ENCODE measurements around the gene CPNE4. TPM values are rescaled to one million over a fixed set of nuclear protein-coding genes. Genes with fewer than 3 reads are reported as not detected.
"Not testable (repeated sequence)": the region's sequence is repeated elsewhere in the genome, so short reads cannot be mapped to it uniquely, and the experiment has no call there.

The CPNE4 gene
- total and polyA plus RNA-seq, 2 donors (not counting 3 experiments of a cell fraction or from before 2014, with no cell fraction given): not detected

DNA sequence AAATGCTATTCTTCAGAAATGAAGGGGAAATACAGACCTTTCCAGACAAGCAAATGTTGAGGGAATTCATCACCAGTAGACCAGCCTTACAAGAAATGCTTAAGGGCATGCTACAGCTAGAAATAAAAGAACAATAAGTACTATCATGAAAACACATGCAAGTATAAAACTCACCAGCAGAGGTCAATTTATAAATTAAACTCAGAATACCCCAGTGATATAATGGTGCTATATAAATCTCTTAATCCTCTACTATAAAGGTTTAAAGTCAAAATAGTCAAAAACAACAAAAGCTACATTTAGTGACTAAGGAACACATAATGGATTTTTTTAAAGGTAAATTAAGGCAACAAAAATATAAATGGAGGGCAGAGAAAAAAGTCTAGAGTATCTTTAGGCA, 142.5 kb downstream of the CPNE4 start:
- dilution Hi-C loops (cut with MboI; ENCODE audit: extremely low pct_ligation_motif_present, low sequenced_read_pairs) (no loop called here), intact Hi-C loops (cut with micrococcal nuclease) (no loop called here)
- no peaks in the 10 kb centered on the region for H3K79me2 ChIP-seq (ENCODE audit: control insufficient read depth, insufficient read depth, low read length)
- H2AFZ ChIP-seq (ENCODE audit: low read depth, low read length): no peak overlapping the region
- no peak for TF ChIP-seq EZH2 (IDR thresholded peaks at IDR 0.05; ENCODE audit: borderline replicate concordance, low read depth, low read length, severe bottlenecking)
- TF ChIP-seq, protein P1, sequence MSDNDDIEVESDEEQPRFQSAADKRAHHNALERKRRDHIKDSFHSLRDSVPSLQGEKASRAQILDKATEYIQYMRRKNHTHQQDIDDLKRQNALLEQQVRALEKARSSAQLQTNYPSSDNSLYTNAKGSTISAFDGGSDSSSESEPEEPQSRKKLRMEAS (IDR thresholded peaks at IDR 0.05; ENCODE audit: insufficient read depth, insufficient read length): no peak
- no peaks in the 10 kb centered on the region for H3K36me3 ChIP-seq (ENCODE audit: control insufficient read depth in 2 of 2, extremely low read depth in 1 of 2, insufficient read depth in 2 of 2, low read length in 2 of 2)
- no peaks in the 10 kb centered on the region for H3K27me3 ChIP-seq (ENCODE audit: control insufficient read depth in 2 of 2, insufficient read depth in 2 of 2, low read length in 2 of 2)
- H3K4me3 ChIP-seq (replicated peaks in 1 of 3; ENCODE audit: insufficient read depth in 1 of 3, low read depth in 1 of 3, low read length in 3 of 3): no peak overlapping the region
- ChIA-PET CTCF (interaction anchor here (0.9 to 2.4 kb wide), 5 partner anchors 10 to 450 kb away, joined by 3 to 7 read pairs (median 3); no protein-coding TSS in a partner anchor), POLR2A (no interaction called here)
- BruUV-seq (replicated peaks): no TSS peak
- FAIRE-seq (no peak), DNase-seq (ENCODE audit: low read depth, low spot score) (no peak)
- no peaks in the 10 kb centered on the region for H4K20me1 ChIP-seq (replicated peaks; ENCODE audit: control insufficient read depth, extremely low read depth, insufficient read depth, low read length)
- H3K9me3 ChIP-seq (replicated peaks; ENCODE audit: control insufficient read depth, insufficient read depth, low read length): no peaks in the 10 kb centered on the region
- H3K9ac ChIP-seq (replicated peaks; ENCODE audit: extremely low read depth, insufficient read depth, low read length): no peak overlapping the region
- no peak overlapping the region for H3K27ac ChIP-seq (ENCODE audit: insufficient read depth, low read depth, low read length)
- H3K9me1 ChIP-seq (replicated peaks; ENCODE audit: control insufficient read depth, extremely low read depth, insufficient read depth, low read length): no peaks in the 10 kb centered on the region
- no peak overlapping the region for H3K4me2 ChIP-seq (ENCODE audit: insufficient read depth, low read length)
- H3K4me1 ChIP-seq (ENCODE audit: control insufficient read depth, extremely low read depth, insufficient read depth, low read length): no peaks in the 10 kb centered on the region

- intact Hi-C loops (cut with micrococcal nuclease); H3K4me2 ChIP-seq (ENCODE audit: insufficient read depth, low read length); BruUV-seq (replicated peaks); FAIRE-seq; CTCF ChIA-PET; H3K9ac ChIP-seq (replicated peaks; ENCODE audit: extremely low read depth, insufficient read depth, low read length); H3K79me2 ChIP-seq (ENCODE audit: control insufficient read depth, insufficient read depth, low read length); H3K27me3 ChIP-seq (ENCODE audit: control insufficient read depth in 2 of 2, insufficient read depth in 2 of 2, low read length in 2 of 2); H4K20me1 ChIP-seq (replicated peaks; ENCODE audit: control insufficient read depth, extremely low read depth, insufficient read depth, low read length); H2AFZ ChIP-seq (ENCODE audit: low read depth, low read length); H3K27ac ChIP-seq (ENCODE audit: insufficient read depth, low read depth, low read length); dilution Hi-C loops (cut with MboI; ENCODE audit: extremely low pct_ligation_motif_present, low sequenced_read_pairs); DNase-seq (ENCODE audit: low read depth, low spot score); H3K4me1 ChIP-seq (ENCODE audit: control insufficient read depth, extremely low read depth, insufficient read depth, low read length); POLR2A ChIA-PET; H3K9me3 ChIP-seq (replicated peaks; ENCODE audit: control insufficient read depth, insufficient read depth, low read length); H3K9me1 ChIP-seq (replicated peaks; ENCODE audit: control insufficient read depth, extremely low read depth, insufficient read depth, low read length); H3K36me3 ChIP-seq (ENCODE audit: control insufficient read depth in 2 of 2, extremely low read depth in 1 of 2, insufficient read depth in 2 of 2, low read length in 2 of 2); H3K4me3 ChIP-seq (replicated peaks in 1 of 3; ENCODE audit: insufficient read depth in 1 of 3, low read depth in 1 of 3, low read length in 3 of 3): not testable (repeated sequence)
These were observed 148.9 kb downstream of the CPNE4 start for GRCh38 chr3:131885871-131886270.

All from endothelial cell of umbilical vein (primary cell).